ENCODE measurements around the gene UXS1.
"Not testable (repeated sequence)": the region's sequence is repeated elsewhere in the genome, so short reads cannot be mapped to it uniquely, and the experiment has no call there.

The UXS1 gene

GRCh38 chr2:106160786-106161261, 33.3 kb downstream of the UXS1 start:
- no peak for DNase-seq (ENCODE audit: low read depth)

DNA sequence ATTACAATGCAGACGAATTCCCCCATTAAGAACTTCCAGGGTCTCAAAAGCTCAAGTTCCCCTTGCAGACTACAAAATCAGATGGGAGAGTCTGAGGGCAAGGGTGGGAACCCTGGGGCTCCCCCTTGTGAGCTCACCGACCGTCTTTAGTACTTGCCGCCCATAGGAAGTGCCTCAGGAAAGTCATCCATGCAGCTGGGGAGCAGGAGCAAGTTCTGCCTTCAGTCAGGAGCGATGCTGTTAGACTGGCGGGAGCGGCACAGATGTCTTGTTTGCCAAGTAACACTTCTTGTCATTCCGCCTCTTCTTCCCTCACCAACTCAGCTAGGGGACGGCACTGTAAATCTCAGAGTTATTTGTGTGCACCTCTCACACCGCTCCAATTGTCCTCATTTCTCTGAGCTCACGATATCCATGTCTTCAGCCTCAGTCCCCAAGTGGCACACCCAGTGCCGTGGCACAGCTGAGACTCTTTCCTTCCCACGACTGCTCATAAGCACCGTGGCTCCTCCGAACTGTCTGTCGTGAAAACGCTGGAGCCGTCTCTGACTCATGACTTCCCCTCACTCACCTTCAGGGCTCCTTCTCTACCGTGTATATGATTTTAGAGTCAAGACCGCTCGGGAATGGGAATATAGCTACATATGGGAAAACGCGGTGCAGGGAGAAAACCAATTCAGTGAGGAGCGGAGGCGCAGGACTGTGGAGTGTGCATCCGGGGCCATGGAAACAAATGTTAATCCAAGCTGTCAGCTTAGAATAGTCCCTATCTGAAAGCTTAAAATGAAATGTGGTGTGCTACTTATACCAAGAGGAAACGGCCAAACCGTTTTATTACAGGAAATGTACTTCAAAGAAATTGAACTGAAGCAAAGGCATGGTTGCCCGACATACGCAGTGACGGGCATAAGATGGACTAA, 34.0 kb downstream of the UXS1 start:
- DNase-seq (ENCODE audit: low read depth): no peak

- DNase-seq (ENCODE audit: low read depth): no peak
These were observed 35.2 kb downstream of the UXS1 start for GRCh38 chr2:106158871-106159270.

GRCh38 chr2:106158131-106158530, 36.0 kb downstream of the UXS1 start:
- DNase-seq (ENCODE audit: low read depth): no peak

GRCh38 chr2:106157416-106157815, 36.7 kb downstream of the UXS1 start:
- DNase-seq (ENCODE audit: low read depth): no peak

GRCh38 chr2:106156305-106157296, 37.5 kb downstream of the UXS1 start:
- no peak for DNase-seq (ENCODE audit: low read depth)

DNA sequence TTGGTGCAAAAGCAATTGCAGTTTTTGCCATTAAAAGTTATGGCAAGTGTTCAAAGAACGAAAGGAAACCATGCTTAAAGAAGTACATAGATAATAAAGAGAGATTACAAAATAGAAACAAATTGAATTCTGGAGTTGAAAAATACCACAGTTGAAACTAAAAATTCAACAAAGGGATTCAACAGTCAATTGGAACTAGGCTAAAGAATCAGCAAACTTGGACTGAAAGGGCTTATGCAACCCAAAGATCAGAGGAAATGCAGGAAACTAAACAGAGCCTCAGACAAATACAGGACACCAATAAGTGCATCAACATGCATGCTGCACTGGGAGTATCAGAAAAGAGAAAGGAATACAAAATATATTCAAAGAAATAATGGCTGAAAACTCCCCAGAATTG, 40.3 kb downstream of the UXS1 start:
- DNase-seq (ENCODE audit: low read depth): no peak

- DNase-seq (ENCODE audit: low read depth): no peak
These were observed 46.4 kb downstream of the UXS1 start for GRCh38 chr2:106147665-106148064.

DNA sequence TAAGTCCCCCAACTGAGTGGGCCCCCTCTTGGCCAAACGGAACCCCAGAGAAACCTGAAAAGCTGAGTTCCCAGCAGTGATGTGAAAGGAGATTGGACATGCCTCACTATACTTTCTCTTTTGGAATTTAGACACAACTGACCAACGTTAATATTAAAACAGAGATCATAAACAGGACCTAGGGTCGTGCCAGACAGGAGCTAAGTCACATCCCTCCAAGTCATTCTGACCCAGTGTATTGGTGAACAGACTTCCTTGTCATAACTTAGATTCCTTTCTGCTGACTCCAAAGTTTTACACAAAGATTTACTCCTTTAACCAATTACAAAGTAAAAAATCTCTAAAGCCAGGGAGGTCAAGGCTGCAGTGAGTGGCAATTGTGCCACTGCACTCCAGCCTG, 46.9 kb downstream of the UXS1 start:
- no peak for DNase-seq (ENCODE audit: low read depth)

GRCh38 chr2:106144621-106145331, 49.3 kb downstream of the UXS1 start:
- DNase-seq (ENCODE audit: low read depth): no peak

GRCh38 chr2:106143495-106144215, 50.4 kb downstream of the UXS1 start:
- no peak for DNase-seq (ENCODE audit: low read depth)

GRCh38 chr2:106142683-106143082, 51.4 kb downstream of the UXS1 start:
- DNase-seq (ENCODE audit: low read depth): no peak

DNA sequence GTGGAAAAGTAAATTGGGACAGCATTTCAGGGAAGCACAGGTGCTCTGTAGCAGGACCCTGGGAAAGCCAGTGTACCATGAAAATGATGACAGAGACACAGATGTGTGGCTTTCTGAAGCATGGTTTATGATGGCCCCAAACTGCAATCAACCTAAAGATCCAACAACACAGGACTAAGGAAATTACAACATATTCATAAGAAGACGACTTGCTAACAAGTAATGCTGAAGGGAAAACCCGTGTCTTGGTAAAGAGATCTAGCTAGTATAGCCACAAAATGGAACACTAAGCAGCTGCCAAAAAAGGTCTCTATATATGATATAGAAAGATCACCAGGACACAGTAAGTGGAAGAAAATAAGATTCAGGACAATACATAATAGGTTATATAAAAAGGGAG, 53.2 kb downstream of the UXS1 start:
- DNase-seq (ENCODE audit: low read depth): no peak

GRCh38 chr2:106140113-106140512, 54.0 kb downstream of the UXS1 start:
- DNase-seq (ENCODE audit: low read depth): no peak

GRCh38 chr2:106139238-106139935, 54.7 kb downstream of the UXS1 start:
- no peak for DNase-seq (ENCODE audit: low read depth)

- no peak for DNase-seq (ENCODE audit: low read depth)
These were observed 55.4 kb downstream of the UXS1 start for GRCh38 chr2:106138543-106139237.

DNA sequence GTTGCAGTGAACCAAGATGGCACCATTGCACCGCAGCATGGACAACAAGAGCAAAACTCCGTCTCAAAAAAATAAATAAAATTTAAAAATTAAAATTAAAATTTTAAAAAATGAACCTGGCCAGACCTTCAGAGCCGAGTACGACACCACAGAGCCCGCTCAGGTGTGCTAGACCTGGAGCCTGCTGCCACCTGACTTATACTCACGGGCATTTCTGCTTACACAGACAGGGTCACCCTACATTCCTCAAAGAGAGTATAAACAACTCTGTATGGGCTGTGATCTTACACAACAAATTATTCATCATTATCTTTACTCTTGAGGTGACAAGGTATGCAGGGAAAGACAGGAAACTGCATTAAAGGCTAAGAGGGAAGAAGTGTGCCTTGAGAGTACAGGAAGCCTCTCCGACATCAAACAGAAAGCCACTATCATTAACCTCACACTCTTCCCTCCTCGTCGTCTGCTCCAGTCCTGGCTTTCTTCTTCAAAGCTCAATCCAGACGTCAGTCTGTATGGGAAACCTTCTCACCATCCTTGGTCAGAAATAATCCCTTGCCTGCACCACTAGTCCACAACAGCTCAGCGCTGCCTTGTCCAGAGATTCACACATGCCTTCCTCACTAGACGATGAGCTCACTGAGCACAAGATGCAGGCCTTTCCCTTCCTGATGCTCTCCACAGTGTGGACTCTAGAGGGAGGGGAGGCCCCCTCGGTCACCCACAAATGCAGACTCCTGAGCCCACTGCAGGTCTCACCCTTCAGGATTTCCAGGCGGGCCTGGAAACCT, 56.2 kb downstream of the UXS1 start:
- DNase-seq (ENCODE audit: low read depth): no peak

- not testable (repeated sequence) for DNase-seq (ENCODE audit: low read depth)
These were observed 62.9 kb downstream of the UXS1 start for GRCh38 chr2:106131192-106131591.

All from CMK (cell line).